IPS-20b (cell line): ENCODE measurements around the gene PARP14.
A peak's percentile ranks its signal among the peaks of the same experiment; 100 is the strongest.
"Not testable (repeated sequence)": the region's sequence is repeated elsewhere in the genome, so short reads cannot be mapped to it uniquely, and the experiment has no call there.

Experiments
- H3K27ac ChIP-seq: one replicate; pipeline ENCODE4 v1.5.1; 2013; ENCODE audit warnings: low read length
- H3K27me3 ChIP-seq: 2 replicates; pipeline ENCODE4 v1.6.1; 2013; ENCODE audit warnings: mild to moderate bottlenecking, low read length, inconsistent platforms; ENCODE audit not compliant: insufficient read depth
- H3K36me3 ChIP-seq: 2 replicates; pipeline ENCODE4 v1.6.1; 2013; ENCODE audit warnings: low read depth, mild to moderate bottlenecking, inconsistent platforms, low read length, moderate library complexity; ENCODE audit not compliant: insufficient read depth
- H3K4me1 ChIP-seq: 2 replicates; pipeline ENCODE4 v1.6.1; 2013; ENCODE audit warnings: mild to moderate bottlenecking, control low read depth, inconsistent platforms, low read length, moderate library complexity; ENCODE audit not compliant: insufficient read depth
- H3K4me3 ChIP-seq: 2 replicates; pipeline ENCODE4 v1.5.1; 2013; ENCODE audit warnings: mild to moderate bottlenecking, low read length, inconsistent platforms
- H3K9ac ChIP-seq: 2 replicates; pipeline ENCODE4 v1.6.1; 2013; ENCODE audit warnings: low read depth, mild to moderate bottlenecking, inconsistent platforms, low read length, moderate library complexity
- H3K9me3 ChIP-seq: 2 replicates; pipeline ENCODE4 v1.6.1; 2013; ENCODE audit warnings: mild to moderate bottlenecking, low read depth, low read length, inconsistent platforms; ENCODE audit not compliant: insufficient read depth

The PARP14 gene, protein sequence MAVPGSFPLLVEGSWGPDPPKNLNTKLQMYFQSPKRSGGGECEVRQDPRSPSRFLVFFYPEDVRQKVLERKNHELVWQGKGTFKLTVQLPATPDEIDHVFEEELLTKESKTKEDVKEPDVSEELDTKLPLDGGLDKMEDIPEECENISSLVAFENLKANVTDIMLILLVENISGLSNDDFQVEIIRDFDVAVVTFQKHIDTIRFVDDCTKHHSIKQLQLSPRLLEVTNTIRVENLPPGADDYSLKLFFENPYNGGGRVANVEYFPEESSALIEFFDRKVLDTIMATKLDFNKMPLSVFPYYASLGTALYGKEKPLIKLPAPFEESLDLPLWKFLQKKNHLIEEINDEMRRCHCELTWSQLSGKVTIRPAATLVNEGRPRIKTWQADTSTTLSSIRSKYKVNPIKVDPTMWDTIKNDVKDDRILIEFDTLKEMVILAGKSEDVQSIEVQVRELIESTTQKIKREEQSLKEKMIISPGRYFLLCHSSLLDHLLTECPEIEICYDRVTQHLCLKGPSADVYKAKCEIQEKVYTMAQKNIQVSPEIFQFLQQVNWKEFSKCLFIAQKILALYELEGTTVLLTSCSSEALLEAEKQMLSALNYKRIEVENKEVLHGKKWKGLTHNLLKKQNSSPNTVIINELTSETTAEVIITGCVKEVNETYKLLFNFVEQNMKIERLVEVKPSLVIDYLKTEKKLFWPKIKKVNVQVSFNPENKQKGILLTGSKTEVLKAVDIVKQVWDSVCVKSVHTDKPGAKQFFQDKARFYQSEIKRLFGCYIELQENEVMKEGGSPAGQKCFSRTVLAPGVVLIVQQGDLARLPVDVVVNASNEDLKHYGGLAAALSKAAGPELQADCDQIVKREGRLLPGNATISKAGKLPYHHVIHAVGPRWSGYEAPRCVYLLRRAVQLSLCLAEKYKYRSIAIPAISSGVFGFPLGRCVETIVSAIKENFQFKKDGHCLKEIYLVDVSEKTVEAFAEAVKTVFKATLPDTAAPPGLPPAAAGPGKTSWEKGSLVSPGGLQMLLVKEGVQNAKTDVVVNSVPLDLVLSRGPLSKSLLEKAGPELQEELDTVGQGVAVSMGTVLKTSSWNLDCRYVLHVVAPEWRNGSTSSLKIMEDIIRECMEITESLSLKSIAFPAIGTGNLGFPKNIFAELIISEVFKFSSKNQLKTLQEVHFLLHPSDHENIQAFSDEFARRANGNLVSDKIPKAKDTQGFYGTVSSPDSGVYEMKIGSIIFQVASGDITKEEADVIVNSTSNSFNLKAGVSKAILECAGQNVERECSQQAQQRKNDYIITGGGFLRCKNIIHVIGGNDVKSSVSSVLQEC (N-terminal part only)

DNA sequence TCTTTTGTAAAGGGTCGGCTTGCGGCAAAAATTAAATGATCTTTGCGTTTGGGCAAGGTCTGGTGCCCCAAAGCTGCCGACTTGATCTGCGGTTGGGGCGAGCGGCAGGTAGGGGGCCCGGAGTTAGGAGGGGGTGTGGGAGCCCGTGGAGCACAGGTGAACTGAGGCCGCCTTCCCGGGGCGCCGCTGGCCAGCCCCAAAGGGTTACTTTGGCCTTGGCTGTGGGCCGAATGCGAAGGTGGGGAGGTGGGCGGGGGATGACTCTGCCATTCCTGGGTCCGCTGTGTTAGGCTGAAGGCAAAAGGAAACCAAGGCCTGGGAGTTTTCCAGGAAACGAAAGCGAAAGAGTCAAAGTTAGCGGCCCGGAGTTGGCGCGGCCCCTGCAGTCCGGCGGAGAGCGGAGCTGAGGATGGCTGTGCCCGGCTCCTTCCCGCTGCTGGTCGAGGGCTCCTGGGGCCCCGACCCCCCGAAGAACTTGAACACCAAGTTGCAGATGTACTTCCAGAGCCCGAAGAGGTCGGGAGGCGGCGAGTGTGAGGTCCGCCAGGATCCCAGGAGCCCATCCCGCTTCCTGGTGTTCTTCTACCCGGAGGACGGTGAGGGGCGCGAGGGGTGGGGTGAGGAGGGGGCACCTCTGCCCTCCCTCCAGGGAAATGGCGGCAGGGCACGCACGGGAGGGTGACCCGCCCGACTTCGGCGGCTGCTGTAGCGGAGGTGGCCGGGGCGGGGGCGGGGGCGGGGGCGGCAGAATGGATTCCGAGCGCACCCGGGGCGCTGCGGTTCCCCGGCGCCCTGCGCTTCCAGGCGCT, at the start of gene PARP14:
PARP14 (plus strand) TSS at position 365 of the 809 bp plus-strand sequence; CDS start at position 410, 45 bp downstream.
- Histone ChIP-seq H3K27ac (no peak within 1 kb of the TSS), H3K4me1 (peaks cover 8% of the 10 kb centered on the region; the same call in 1 of the 2 replicates), H3K9me3 (no peaks in the 10 kb centered on the region), H3K36me3 (no peaks in the 10 kb centered on the region), H3K27me3 (peaks cover 27% of the 10 kb centered on the region; the same call in 1 of the 2 replicates), H3K4me3 (peak within 1 kb of the TSS; percentile 90), H3K9ac (peak within 1 kb of the TSS; percentile 76; the same call in 1 of the 2 replicates)

GRCh38 chr3:122635789-122636188, 44.9 kb upstream of the PARP14 start:
- no peak overlapping the region for H3K9ac ChIP-seq
- no peaks in the 10 kb centered on the region for H3K4me1 ChIP-seq
- no peaks in the 10 kb centered on the region for H3K27me3 ChIP-seq
- no peaks in the 10 kb centered on the region for H3K9me3 ChIP-seq
- no peak overlapping the region for H3K4me3 ChIP-seq
- no peaks in the 10 kb centered on the region for H3K36me3 ChIP-seq
- H3K27ac ChIP-seq, result no peak overlapping the region

GRCh38 chr3:122636697-122637096, 43.9 kb upstream of the PARP14 start:
- no peaks in the 10 kb centered on the region for H3K36me3 ChIP-seq
- no peak overlapping the region for H3K4me3 ChIP-seq

DNA sequence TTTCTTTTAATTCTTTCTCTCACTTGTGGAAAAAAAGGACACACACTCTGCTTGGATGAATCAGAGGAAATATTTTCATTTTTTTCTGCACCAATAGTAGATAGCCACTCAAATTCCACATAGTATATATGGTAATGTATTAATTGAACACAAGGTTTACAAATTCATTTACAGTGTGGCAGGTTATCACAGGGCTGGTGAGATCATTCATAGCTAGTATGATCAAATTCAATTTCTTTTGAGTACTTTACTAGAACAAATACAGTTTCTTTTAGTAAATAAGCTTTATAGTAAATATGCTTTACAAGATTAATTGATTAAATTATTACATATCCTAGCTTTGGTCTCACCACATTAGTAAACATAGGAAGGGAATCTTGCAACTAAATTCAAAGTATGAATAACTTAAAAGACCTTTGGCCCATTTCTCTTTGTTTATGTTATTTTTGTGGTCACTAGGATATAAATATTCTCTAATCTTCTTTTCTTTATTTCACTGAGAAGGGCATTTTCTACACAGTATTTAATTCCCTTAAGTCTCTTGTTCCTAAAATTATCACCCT, 40.1 kb upstream of the PARP14 start:
- Histone ChIP-seq H3K36me3 (no peaks in the 10 kb centered on the region), H3K27me3 (no peaks in the 10 kb centered on the region), H3K27ac (no peak overlapping the region), H3K9ac (no peak overlapping the region), H3K4me3 (no peak overlapping the region), H3K9me3 (no peaks in the 10 kb centered on the region), H3K4me1 (no peaks in the 10 kb centered on the region)

More at GRCh38 chr3:122636697-122637096, 43.9 kb upstream of the PARP14 start:
- no peaks in the 10 kb centered on the region for H3K9me3 ChIP-seq
- no peaks in the 10 kb centered on the region for H3K4me1 ChIP-seq
- H3K9ac ChIP-seq, result no peak overlapping the region
- H3K27me3 ChIP-seq, result no peaks in the 10 kb centered on the region
- no peak overlapping the region for H3K27ac ChIP-seq

DNA sequence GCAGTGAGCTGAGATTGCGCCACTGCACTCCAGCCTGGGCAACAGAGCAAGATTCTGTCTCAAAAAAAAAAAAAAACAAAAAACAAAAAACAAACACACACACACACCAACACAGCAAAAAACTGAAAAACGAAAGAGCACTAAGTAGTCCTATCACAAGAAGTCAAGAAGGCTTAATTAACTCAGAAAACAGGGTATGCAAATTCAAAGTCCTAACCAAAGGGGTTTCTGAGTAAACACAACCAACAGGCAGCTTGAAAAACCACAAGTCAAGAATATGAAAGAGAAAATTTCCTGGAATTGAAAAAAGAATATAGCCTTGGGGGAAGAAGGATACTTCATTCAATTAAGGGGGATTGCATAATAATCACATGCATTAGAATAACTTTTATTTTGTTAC, 37.7 kb upstream of the PARP14 start:
- Histone ChIP-seq H3K9me3 (no peaks in the 10 kb centered on the region), H3K27me3 (no peaks in the 10 kb centered on the region), H3K4me3 (no peak overlapping the region), H3K36me3 (no peaks in the 10 kb centered on the region), H3K9ac (no peak overlapping the region), H3K27ac (no peak overlapping the region), H3K4me1 (no peaks in the 10 kb centered on the region)

- Histone ChIP-seq H3K9me3 (no peaks in the 10 kb centered on the region), H3K36me3 (no peaks in the 10 kb centered on the region), H3K27me3 (no peaks in the 10 kb centered on the region), H3K4me3 (no peak overlapping the region), H3K9ac (no peak overlapping the region), H3K4me1 (no peaks in the 10 kb centered on the region), H3K27ac (no peak overlapping the region)
Observed at GRCh38 chr3:122646146-122646988, 34.3 kb upstream of the PARP14 start.

DNA sequence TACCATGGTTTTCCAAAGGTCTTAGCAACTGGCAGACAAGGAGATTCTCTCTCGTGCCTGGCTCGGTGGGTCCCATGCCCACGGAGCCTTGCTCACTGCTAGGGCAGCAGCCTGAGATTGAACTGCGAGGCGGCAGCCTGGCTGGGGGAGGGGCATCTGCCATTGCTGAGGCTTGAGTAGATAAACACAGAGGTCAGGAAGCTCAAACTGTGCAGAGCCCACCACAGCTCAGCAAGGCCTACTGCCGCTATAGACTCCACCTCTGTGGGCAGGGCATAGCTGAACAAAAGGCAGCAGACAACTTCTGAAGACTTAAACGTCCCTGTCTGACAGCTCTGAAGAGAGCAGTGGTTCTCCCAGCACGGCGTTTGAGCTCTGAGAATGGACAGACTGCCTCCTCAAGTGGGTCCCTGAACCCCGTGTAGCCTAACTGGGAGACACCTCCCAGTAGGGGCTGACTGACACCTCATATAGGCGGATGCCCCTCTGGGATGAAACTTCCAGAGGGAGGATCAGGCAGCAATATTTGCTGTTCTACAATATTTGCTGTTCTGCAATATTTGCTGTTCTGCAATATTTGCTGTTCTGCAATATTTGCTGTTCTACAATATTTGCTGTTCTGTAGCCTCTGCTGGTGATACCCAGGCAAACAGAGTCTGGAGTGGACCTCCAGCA, 29.3 kb upstream of the PARP14 start:
- not testable (repeated sequence) for H3K9ac ChIP-seq, H3K4me1 ChIP-seq, H3K36me3 ChIP-seq, H3K27me3 ChIP-seq, H3K4me3 ChIP-seq, H3K9me3 ChIP-seq, H3K27ac ChIP-seq

DNA sequence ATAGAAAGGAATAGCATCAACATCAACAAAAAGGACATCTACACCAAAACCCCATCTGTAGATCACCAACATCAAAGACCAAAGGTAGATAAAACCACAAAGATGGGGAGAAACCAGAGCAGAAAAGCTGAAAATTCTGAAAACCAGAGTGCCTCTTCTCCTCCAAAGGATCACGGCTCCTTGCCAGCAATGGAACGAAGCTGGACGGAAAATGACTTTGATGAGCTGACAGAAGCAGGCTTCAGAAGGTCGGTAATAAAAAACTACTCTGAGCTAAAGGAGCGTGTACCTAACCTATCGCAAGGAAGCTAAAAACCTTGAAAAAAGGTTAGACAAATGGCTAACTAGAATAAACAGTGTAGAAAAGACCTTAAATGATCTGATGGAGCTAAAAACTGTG, 28.7 kb upstream of the PARP14 start:
- H3K4me3 ChIP-seq, H3K9me3 ChIP-seq, H3K9ac ChIP-seq, H3K36me3 ChIP-seq, H3K27me3 ChIP-seq, H3K4me1 ChIP-seq, H3K27ac ChIP-seq: not testable (repeated sequence)

DNA sequence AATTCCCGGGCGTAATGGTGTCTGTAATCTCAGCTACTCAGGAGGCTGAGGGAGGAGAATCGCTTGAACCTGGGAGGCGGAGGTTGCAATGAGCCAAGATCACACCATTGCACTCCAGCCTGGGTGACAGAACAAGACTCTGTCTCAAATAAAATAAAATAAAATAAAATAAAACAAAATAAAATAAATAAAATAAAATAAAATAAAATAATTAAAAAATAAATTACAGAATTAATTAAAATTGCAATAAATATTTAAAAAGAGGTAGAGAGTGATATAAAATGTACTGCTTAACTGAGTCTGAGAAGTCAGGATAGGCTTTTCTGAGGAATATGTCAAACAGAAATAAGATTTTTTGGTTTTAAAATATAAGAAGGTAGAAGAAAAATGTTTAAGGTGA, 22.3 kb upstream of the PARP14 start:
- H3K4me1 ChIP-seq, result not testable (repeated sequence)

More for the DNA sequence above, 22.3 kb upstream of the PARP14 start:
- not testable (repeated sequence) for H3K27ac ChIP-seq, H3K36me3 ChIP-seq, H3K9ac ChIP-seq, H3K9me3 ChIP-seq, H3K4me3 ChIP-seq, H3K27me3 ChIP-seq
